ENCODE results near the gene FAT4.

FAT4 gene

DNA sequence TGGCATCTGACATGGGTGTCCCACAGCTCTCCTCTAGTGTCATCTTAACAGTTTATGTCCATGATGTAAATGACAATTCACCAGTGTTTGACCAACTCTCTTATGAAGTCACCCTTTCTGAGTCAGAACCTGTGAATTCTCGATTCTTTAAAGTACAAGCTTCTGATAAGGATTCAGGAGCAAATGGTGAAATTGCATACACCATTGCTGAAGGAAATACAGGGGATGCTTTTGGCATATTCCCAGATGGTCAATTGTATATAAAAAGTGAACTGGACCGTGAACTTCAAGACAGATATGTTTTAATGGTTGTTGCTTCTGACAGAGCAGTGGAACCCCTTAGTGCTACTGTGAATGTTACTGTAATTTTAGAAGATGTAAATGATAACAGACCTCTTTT, 4.6 kb downstream of the FAT4 start:
- DNase-seq: no peak

DNA sequence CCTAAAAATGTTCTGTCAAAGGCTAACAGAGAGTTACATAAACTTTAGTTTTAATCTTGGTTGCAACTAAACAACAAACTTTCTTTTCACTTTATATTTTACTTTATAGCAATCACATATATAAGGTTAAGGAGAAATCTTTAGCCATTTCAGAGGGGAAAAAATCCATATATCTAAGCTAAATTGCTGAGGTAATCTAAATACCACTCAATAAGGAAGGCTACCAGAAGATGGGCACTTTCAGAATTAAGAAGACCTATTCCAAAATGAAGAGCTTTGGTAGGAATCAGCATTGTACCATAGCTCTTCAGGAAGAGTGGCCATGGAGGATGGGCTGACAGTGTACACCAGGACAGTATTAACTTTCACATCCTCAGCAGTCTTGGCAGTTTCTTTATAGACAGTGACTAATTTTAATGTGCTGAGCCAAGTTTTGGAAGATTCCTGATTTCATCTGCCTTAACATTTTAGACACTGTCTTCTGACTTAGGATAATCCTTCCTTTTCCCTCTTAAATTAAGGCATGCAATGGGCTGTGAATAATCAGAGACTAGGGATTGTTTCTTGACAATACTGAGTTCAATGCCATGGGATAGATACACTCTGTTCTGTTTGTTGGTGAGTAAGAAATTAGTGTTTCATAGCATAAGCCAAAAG, 7.1 kb downstream of the FAT4 start:
- no peak for DNase-seq

DNA sequence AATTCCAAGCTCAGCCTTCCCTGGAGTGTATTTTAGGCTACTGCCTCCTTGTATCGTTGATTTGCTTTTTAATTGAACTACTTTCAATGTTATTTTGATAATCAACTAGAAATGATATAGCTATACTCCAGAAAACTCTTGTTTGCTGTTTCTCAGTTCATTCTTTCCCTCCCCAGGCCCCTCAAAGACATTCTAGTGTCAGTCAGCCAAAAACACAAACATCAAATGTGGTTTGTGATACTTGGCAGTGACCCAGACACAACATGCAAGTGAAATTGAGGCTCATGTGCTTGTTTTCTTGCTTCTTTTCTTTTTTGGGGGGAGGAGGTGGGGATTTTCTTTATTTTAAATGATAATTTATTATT, 7.6 kb downstream of the FAT4 start:
- DNase-seq: no peak

DNA sequence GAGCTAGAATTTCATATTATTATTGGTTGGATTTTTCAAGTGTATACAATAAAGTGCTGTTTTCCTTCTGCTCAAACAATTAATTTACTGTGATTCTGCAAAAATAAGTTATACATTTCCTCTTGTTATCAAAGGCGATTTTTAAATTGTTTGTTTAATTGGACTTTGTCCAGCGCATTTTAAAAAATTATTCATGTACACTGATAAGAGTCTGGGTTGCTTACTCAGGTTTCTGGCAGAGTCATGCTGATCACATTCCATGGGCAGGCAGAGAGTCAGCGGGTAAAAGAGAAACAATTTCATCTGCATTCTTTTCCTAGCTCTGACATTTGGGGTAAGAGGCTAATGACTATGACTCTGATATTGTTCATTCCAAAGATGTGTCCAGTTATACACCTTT, 8.9 kb downstream of the FAT4 start:
- no peak for DNase-seq

DNA sequence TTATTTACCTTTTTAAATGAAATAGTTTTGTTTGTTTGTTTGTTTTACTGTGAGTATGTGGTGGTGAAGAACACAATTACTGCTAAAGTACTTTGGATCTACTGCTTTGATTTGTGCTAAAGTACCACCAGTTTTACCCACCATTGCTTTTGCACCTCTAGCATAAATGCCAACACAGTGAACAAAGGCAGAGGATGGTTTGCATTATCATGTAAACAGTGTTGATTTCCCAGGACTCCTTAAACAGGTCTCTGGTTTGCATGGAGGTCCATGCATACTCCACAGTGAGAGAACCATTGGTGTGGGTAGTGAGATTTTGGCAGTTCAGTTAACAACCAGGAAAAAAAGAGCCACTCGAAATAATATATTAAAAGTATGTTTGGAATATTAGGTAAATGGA, 11.0 kb downstream of the FAT4 start:
- no peak for DNase-seq

DNA sequence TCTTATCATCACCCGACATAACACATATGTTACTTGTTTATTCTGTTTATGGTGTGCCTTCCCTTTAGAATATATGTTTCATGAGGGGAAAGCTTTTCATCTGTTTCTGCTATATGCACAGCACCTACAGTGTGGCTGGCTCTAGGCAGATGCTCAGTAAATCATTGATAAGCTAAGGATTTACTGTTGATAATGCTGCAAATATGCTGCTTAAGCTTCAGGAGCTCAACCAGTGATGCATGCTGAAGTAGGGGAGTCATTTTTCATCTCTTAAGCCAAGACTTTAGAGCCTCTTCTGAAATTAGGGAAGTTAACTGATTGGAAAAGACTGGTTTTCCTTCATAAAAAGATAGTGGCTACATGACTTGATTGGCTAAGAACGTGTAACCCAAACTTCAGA, 16.4 kb downstream of the FAT4 start:
- no peak for DNase-seq

DNA sequence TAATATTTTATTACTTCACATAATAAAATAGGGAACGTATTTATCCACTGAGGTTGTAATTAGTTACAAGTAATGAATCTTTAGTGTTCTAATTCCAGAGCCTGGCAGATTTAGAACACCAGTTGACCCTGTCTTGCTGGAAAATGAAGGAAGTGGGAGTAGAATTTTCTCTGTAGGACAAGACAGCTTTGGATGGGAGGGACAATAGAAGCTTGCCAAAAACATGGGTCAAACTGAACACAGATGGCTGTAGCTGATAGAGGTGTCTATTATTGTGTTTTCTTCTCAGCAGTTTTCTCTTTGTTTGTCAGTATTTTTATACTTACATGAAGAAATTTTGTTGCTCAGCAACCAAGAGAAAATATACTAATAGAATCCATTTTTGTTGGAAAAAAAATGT, 20.2 kb downstream of the FAT4 start:
- DNase-seq: no peak

DNA sequence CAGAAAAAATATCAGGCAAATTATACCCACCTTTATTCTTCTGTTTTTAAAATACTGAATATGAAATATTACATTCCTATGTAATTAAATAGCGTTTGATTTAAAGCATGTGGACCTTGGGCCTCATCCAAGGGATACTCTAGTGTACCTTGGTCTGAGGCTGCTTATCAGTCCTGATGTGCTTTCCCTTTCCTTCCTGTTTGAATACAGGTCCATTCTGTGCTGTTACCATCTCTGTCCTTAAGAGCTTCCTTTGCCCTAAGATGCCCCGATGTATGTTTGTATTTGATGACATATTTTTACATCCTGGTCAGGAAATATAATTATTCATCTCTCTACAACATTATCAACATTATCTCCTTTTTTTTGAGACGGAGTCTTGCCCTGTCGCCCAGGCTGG, 24.1 kb downstream of the FAT4 start:
- no peak for DNase-seq

DNA sequence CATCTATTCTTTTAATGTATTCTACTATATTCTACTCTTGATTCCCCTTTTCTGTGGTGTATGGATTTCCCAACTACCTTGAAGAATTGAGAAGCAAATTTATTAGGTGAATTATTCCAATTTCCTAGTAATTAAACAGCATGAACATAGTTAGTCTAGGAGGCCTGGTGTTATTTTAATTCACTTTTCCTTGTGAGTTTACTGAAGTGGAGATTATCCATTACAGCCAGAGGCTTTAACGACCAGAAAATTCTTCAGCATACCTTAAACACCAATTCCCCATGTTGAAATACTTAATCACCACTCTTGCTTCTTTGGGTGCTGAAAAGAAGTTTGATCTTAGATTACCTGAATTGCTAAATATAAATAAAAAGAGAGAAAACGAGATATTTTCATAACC, 29.4 kb downstream of the FAT4 start:
- DNase-seq: no peak

DNA sequence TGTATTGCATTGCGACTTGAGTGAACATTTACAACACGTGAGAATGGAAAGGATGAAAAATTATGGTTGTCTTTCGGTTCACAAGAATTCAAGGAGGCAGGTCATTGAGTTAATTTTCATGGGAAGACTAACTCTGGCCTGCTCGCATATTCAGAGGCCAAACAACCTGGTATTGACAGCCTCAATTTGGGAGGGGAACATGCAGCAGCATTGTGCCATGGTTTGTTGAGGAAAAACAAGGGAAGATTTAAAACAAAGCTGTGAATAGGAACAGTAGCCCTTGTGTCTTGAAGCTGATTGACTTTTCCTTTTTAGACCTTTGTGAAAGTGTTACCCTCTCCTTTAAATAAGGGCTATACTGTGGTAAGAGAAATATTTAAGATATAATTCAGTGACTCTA, 31.9 kb downstream of the FAT4 start:
- DNase-seq: no peak

DNA sequence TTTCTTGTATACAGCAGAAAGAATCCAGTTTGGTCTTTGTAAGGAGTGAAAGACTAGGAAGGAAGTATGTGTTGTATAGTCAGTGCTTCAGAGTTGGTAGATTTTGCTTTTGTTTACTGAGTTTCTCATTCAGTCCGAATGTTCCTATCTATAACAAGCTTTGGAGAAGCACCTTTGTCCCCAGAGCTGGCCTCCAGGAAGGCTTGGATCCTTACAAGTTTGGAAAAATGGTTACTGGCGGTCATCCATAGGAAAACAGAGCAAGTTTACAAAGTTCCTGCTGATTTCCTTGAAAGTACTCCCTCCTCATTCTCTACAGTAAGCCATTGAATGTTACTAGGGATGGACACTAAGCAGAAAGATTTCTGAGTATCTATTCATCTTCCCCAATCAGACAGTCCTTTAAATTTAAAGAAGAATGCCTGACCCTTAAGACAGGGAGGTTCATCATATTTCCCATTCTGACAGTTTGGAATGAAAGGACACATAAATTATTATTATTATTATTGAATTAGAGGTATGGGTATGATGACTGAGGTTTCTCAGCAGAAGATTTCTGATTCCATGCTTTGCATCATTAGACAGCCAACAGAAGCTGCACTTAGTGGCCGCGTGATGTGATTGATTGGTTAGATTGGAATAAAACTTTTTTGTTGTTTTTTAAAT, 35.8 kb downstream of the FAT4 start:
- DNase-seq: no peak

DNA sequence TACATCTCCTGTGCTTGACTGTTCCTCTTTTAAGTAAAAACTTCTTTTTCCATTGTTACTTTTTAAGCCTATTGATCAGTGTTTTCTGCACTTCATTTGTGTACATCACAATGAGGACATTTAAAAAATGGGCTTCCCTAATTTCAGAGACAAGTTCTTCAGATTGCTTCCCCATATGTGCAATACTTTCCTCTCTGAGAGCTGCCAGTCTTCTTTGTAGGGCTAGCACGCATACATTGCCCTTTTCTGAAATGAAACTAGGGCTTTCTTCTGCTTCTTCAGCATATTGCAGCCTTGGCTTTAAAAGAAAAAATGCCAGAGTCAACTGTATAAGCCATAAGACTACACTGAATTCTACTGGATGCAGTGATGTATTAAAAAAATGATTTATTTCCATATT, 37.8 kb downstream of the FAT4 start:
- DNase-seq: no peak

DNA sequence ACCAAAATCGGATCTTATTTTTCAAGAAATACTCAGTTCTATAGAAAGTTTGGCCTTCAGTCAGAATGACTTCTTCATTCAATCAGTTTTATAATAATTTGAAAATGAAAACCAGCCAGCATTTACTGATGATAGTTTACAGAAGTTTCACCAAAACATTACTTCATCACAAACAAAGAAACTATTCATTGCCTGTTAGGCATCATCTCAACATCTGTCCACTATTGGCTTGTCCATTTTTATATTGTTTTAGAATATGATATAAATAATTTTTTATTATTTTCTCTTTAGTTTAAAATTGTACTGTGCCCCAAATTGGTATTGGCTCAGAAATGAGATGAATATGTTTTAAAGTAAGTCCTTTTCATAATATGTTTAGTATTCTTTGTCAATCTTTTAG, 38.4 kb downstream of the FAT4 start:
- no peak for DNase-seq

DNA sequence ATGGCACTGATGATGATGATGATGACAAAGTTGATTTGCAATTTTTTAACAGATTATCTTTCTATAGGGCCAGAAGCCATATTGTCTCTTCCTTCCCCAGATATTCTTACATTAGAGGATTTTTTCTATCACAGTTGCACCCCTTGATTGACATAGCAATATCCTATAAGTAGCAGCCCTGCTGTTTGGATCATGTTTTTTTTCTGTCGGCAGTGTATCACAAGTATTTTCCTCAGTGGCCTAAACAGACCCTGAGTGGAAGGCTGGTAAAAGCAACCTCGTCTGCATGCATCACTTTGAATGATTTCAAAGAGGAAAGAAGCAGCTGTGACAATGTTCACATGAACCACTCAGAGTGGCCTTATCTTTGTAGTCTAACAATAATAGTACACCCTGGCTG, 41.0 kb downstream of the FAT4 start:
- no peak for DNase-seq

DNA sequence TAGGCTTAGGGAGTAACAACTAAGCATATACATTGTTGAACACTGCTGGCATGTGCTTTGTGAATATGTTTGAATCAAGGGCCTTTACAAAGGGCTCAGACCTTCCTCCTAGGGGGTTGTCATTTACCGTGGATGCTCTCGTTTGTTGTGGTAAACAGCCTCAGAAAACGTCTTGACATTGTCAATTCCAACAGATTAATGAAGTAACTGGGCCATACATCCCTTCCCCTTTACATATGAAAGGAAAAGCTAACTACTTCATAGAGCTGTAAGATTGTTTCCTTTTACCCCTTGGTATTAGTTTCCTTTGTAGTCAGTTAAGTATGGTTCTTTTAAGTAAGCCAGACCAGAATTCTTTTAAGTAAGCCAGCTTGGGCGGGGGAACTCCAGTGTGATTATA, 42.9 kb downstream of the FAT4 start:
- no peak for DNase-seq

DNA sequence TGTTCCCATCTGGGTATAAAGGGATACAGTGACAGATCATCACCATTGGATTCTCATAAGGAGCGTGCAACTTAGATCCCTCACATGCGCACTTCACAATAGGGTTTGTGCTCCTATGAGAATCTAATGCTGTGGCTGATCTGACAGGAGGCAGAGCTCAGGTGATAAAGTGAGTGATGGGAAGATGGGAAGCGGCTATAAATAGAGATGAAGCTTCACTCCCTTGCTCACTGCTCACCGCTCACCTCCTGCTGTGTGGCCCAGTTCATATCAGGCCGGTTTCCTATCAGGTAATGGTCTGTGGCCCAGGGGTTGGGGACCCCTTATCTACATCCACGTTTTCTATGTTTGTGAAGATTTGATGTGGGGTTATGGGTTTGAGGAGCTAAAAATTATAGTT, 43.7 kb downstream of the FAT4 start:
- DNase-seq: no peak

DNA sequence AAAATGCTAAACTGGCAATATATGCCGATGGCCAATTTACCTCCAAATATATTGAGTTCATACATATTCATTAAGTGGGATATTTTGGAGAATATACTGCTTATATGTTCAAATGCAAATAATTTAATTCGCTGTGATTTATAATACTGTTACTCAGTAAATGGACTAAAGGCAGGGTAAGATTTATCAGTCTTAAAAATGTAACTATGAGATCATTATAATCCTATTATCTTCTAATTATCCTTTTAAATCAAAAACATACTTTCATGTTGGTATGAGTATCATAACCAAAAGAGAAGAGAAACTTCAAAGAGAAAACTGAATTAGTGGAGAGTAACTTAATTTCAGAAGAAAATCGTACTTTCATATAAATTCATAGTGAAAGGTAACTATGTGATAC, 44.6 kb downstream of the FAT4 start:
- DNase-seq: no peak

DNA sequence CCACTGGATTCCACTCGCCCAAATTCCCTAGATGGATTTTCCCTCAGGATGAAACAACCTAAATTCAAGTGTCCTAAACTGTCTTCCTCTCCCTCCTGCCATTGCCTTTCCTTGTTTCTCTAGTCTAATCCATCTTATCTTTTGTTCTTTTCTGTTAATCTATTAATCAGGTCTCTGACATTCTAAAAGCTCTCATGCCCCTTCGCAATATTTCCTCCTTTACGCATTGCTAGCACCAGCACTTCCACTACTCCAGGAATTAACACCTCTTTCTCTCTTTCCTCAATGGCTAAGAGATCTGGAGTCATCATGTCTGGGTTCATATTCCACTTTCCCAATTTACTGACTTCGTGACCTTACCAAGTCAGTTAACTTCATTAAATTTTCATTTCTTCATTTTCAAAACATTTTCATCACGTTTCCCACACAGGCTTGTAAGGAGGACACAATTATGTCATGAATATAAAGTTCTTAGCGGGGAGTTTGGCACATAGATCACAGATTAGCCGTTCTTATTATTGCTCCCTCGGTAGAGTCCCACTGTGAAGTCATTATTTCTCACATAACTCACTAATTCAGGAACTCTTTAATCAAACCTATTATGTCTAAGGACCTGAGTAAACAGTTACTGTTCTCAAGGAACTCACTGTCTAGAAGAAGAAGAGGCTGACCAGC, 45.3 kb downstream of the FAT4 start:
- no peak for DNase-seq

DNA sequence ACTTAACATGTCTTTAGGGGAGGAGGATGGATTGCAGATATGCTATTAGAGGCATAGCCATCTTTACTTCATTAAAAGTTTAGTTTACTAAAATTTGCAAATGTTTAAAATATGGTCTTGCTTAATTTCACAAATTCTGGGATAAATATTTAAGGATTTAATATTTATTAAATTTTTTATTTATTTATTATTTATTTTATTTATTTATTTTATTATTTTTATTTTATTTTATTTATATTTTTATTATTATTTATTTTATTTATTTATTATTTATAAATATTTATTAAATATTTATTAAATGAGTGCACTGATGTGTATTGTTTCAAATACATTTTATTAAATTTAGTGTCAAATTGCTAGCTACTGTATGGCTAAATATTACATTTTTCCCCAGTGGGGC, 46.0 kb downstream of the FAT4 start:
- no peak for DNase-seq

All from NK-92 treated with Interleukin-12 subunit alpha and Interleukin-12 subunit beta, amount 100 ng/mL, for 24 hours (cell line).